GM12878 (cell line): Measurements from ENCODE around the gene SNX19. TPM values are rescaled to one million over a fixed set of nuclear protein-coding genes. Genes with fewer than 3 reads are reported as not detected.

ENCODE experiments used
- ATAC-seq: fragments of 200-7000 bp; cut with Tn5 transposase; 3 replicates; pipeline ENCODE4 v1.9.1; 2020; ENCODE audit warnings: mild to moderate bottlenecking, moderate library complexity
- BruUV-seq: library from RNA; stranded (reverse); fragments of 400-500 nt; replicated peaks from 2 replicates; lab custom pipeline; 2021; lab: Mats Ljungman, UMichigan
- CTCF ChIA-PET: fragments of 300-600 bp; sonication (Branson Sonifier 250); formaldehyde crosslinking; extraction: SDS; loops from one replicate; lab custom pipeline; 2021; ENCODE audit warnings: inconsistent platforms; lab: Yijun Ruan, JAX
- POLR2A ChIA-PET: fragments of 350-600 bp; formaldehyde crosslinking; extraction: SDS; loops from one replicate; lab custom pipeline; 2021; ENCODE audit warnings: inconsistent platforms; lab: Charles Lee
- RAD21 ChIA-PET: fragments of 300-600 bp; sonication (Branson Sonifier 250); formaldehyde crosslinking; loops from one replicate; lab custom pipeline; 2023; ENCODE audit warnings: antibody characterized with exemption; ENCODE audit not compliant: unreplicated experiment; lab: Charles Lee
- SMC1A ChIA-PET: fragments of 300-600 bp; sonication (Branson Sonifier 250); formaldehyde crosslinking; loops from one replicate; lab custom pipeline; 2023; ENCODE audit not compliant: unreplicated experiment, uncharacterized antibody; lab: Charles Lee
- DNase-seq: peaks from one replicate; pipeline ENCODE4 v3.0.0-alpha.2; 2011; ENCODE audit warnings: low read depth, low spot score
- FAIRE-seq: peaks from 3 replicates; lab custom pipeline; 2011; peaks lifted over from hg19 to GRCh38; lab: Jason Lieb, UNC
- H2AFZ ChIP-seq: 2 replicates; pipeline ENCODE4 v1.6.0; 2011; ENCODE audit warnings: low read depth, low read length, control low read depth; ENCODE audit not compliant: control insufficient read depth
- H3K27ac ChIP-seq: 2 replicates; pipeline ENCODE4 v1.5.1; 2011; ENCODE audit warnings: control low read depth; ENCODE audit not compliant: control insufficient read depth, insufficient read depth
- H3K27me3 ChIP-seq, 2 experiments: replicated peaks in 1 of 2; 2 replicates each; pipeline versions ENCODE4 v1.6.0 to v1.6.1; 2011; ENCODE audit warnings: low read length in 1 of 2; ENCODE audit not compliant: control insufficient read depth in 2 of 2, insufficient read depth in 2 of 2
- H3K36me3 ChIP-seq, 2 experiments: 2 replicates each; pipeline ENCODE4 v1.5.1; 2011; ENCODE audit warnings: low read length in 1 of 2; ENCODE audit not compliant: control insufficient read depth in 2 of 2, insufficient read depth in 2 of 2
- H3K4me1 ChIP-seq: 2 replicates; pipeline ENCODE4 v1.6.1; 2011; ENCODE audit warnings: mild to moderate bottlenecking, low read length, moderate library complexity, mixed read lengths; ENCODE audit not compliant: control insufficient read depth, insufficient read depth
- H3K4me2 ChIP-seq: 2 replicates; pipeline ENCODE4 v1.6.0; 2011; ENCODE audit warnings: control low read depth; ENCODE audit not compliant: control insufficient read depth, insufficient read depth
- H3K4me3 ChIP-seq: fragments of 200-600 bp; sonication (generic); 2 replicates; pipeline ENCODE4 v1.5.1; 2016
- H3K79me2 ChIP-seq: 2 replicates; pipeline ENCODE4 v1.6.0; 2011; ENCODE audit warnings: low read length; ENCODE audit not compliant: control insufficient read depth, insufficient read depth
- H3K9ac ChIP-seq: 2 replicates; pipeline ENCODE4 v1.8.0; 2011; ENCODE audit warnings: low read length, control low read depth, mixed read lengths; ENCODE audit not compliant: control insufficient read depth, insufficient read depth
- H3K9me3 ChIP-seq: replicated peaks from 3 replicates; pipeline ENCODE4 v1.5.1; 2011; ENCODE audit warnings: mild to moderate bottlenecking, low read length; ENCODE audit not compliant: control insufficient read depth, insufficient read depth
- H4K20me1 ChIP-seq: 2 replicates; pipeline ENCODE4 v1.6.0; 2011; ENCODE audit not compliant: control insufficient read depth, insufficient read depth
- BCL3 ChIP-seq: IDR thresholded peaks from 2 replicates; pipeline ENCODE4 v1.6.1; 2011; ENCODE audit warnings: borderline replicate concordance, low read depth, mild to moderate bottlenecking, moderate library complexity, low read length; ENCODE audit not compliant: insufficient read depth, poor library complexity, severe bottlenecking
- HDAC2 ChIP-seq: fragments of 200-600 bp; sonication (generic); IDR thresholded peaks from 2 replicates; pipeline ENCODE4 v1.6.1; 2017
- HDGF ChIP-seq: fragments of 450-650 bp; IDR thresholded peaks from 2 replicates; pipeline ENCODE4 v1.6.1; 2016; ENCODE audit warnings: antibody characterized with exemption
- LARP7 ChIP-seq: fragments of 450-650 bp; IDR thresholded peaks from 2 replicates; pipeline ENCODE4 v1.6.1; 2017; ENCODE audit warnings: mild to moderate bottlenecking
- NRF1 ChIP-seq: conservative IDR thresholded peaks from 2 replicates; pipeline ENCODE4 v1.6.1; 2011; ENCODE audit warnings: mild to moderate bottlenecking, low read depth, low read length, improper control_type of control experiment
- POLR2AphosphoS2 ChIP-seq: IDR thresholded peaks from 2 replicates; pipeline ENCODE4 v1.6.1; 2011; ENCODE audit warnings: low read depth, mild to moderate bottlenecking, low read length, improper control_type of control experiment, moderate library complexity
- RAD21 ChIP-seq: IDR thresholded peaks from 2 replicates; pipeline ENCODE4 v1.6.1; 2011; ENCODE audit warnings: mild to moderate bottlenecking, low read depth, low read length, moderate library complexity; ENCODE audit not compliant: insufficient read depth
- TCF3 ChIP-seq: IDR thresholded peaks from 2 replicates; pipeline ENCODE4 v1.6.1; 2012; ENCODE audit warnings: low read depth, mild to moderate bottlenecking, low read length, borderline replicate concordance; ENCODE audit not compliant: insufficient read depth
- USF1 ChIP-seq: IDR thresholded peaks from 2 replicates; pipeline ENCODE4 v1.6.1; 2011; ENCODE audit warnings: borderline replicate concordance, low read depth, mild to moderate bottlenecking, moderate library complexity, mixed read lengths, low read length; ENCODE audit not compliant: insufficient read depth; ENCODE audit errors: extremely low read length
- ZNF274 ChIP-seq: IDR thresholded peaks from one replicate; pipeline ENCODE4 v1.8.0; 2011; ENCODE audit not compliant: insufficient read length, insufficient read depth
- WGBS: methylation state at CpG from one replicate; pipeline ENCODE4 v1.1.6; 2016; ENCODE audit warnings: low lambda C conversion rate; ENCODE audit not compliant: insufficient replicate concordance, insufficient coverage; ENCODE audit errors: missing lambda C conversion rate; 5-methylcytosine and 5-hydroxymethylcytosine counted together
- in situ Hi-C: fragments of 300-500 bp; cut with MboI; formaldehyde crosslinking; loops from 9 replicates; pipeline ENCODE4 v1.14.3; 2018; ENCODE audit warnings: mixed read lengths
- intact Hi-C: fragments of 100-400 bp; cut with micrococcal nuclease; formaldehyde crosslinking; loops from one replicate; pipeline ENCODE4 v1.14.2; 2022; ENCODE audit not compliant: unreplicated experiment
- polyA plus RNA-seq, 11 experiments: library from polyadenylated mRNA; depleted of rRNA in 4 of 11; unstranded in 6 of 11; stranded (reverse) in 5 of 11; fragments of >200 nt; fragmentation: Nextera tagmentation in 4 of 11; fragmentation: Illumina TruSeq in 1 of 11; extraction: Ambion mirVana in 4 of 11; extraction: Trizol in 1 of 11; gene quantifications; 1 replicate in 1 of 11; 2 replicates in 10 of 11; pipeline versions ENCODE4 v1.2.1 to v1.2.3, GENCODE V29; 2011 to 2016; ENCODE audit warnings: inconsistent platforms in 2 of 11, missing spikeins in 2 of 11, low read depth in 1 of 11
- total RNA-seq, 4 experiments: library from RNA; depleted of rRNA in 3 of 4; stranded (reverse); fragments of >200 nt in 3 of 4; fragmentation: Illumina TruSeq in 1 of 4; extraction: Trizol in 1 of 4; gene quantifications; 2 replicates each; pipeline versions ENCODE4 v1.2.1 to v1.2.3, GENCODE V29; 2013 to 2021

The SNX19 gene
- total and polyA plus RNA-seq, 10 of the 15 experiments (the other 5 are each of a cell fraction or from before 2014, with no cell fraction given) = 3.0 to 46.9 (median 30.4) TPM

- BruUV-seq = no TSS peak
- ChIA-PET SMC1A (interaction anchor here (0.6 to 2.6 kb wide), 4 partner anchors 11 to 562 kb away, joined by 3 to 9 read pairs (median 4); no protein-coding TSS in a partner anchor), RAD21 (no interaction called here), CTCF (interaction anchor here (1.1 to 2.6 kb wide), 3 partner anchors 9 to 54 kb away, joined by 4 to 7 read pairs (median 5); no protein-coding TSS in a partner anchor), POLR2A (no interaction called here)
- TF ChIP-seq USF1 (no peak), LARP7 (no peak), POLR2AphosphoS2 (no peak), HDAC2 (no peak), TCF3 (no peak), BCL3 (no peak), RAD21 (no peak), NRF1 (no peak), HDGF (no peak), ZNF274 (no peak)
- H3K4me3 ChIP-seq = no peak overlapping the region
- H3K4me1 ChIP-seq = no peaks in the 10 kb centered on the region
- H3K27ac ChIP-seq = no peak overlapping the region
- no peaks in the 10 kb centered on the region for H3K79me2 ChIP-seq
- ATAC-seq (no peak), FAIRE-seq (no peak), DNase-seq (no peak)
- intact Hi-C loops (no loop called here), in situ Hi-C loops (no loop called here)
- no peaks in the 10 kb centered on the region; the same call in 1 of the 3 replicates for H3K9me3 ChIP-seq
- no peak overlapping the region for H3K9ac ChIP-seq
- H3K27me3 ChIP-seq = peaks cover 0 to 3% of the 10 kb centered on the region in 2 experiments; a peak in 1 of 4 replicates
- WGBS = 55% methylated on average over 3 of the region's 3 CpGs
- H3K4me2 ChIP-seq = no peak overlapping the region
- H4K20me1 ChIP-seq = no peaks in the 10 kb centered on the region
- no peak overlapping the region for H2AFZ ChIP-seq
- H3K36me3 ChIP-seq = no peaks in the 10 kb centered on the region
Observed at GRCh38 chr11:130840679-130841078, 75.6 kb downstream of the SNX19 start.
